ENCODE measurements around the gene CCDC102B.

DNA sequence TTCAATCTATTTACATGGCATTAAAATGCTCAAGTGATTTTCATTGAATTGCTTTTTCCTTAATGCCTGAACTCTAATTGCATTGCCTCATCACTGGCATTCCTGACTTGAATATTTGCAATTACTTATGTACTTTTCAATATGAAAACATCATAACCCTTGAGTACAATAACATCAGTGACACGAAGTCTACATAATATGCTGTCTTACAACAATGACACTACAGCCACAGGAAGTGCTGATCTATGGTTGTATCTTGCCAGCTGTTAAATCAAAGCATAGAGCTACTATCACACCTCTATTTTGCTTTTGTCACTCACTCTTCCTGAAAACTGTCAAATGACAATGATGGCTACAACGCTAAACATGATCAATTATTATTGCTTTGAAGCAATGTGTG is 156.9 kb downstream of the CCDC102B start:
- TF ChIP-seq, protein P1, sequence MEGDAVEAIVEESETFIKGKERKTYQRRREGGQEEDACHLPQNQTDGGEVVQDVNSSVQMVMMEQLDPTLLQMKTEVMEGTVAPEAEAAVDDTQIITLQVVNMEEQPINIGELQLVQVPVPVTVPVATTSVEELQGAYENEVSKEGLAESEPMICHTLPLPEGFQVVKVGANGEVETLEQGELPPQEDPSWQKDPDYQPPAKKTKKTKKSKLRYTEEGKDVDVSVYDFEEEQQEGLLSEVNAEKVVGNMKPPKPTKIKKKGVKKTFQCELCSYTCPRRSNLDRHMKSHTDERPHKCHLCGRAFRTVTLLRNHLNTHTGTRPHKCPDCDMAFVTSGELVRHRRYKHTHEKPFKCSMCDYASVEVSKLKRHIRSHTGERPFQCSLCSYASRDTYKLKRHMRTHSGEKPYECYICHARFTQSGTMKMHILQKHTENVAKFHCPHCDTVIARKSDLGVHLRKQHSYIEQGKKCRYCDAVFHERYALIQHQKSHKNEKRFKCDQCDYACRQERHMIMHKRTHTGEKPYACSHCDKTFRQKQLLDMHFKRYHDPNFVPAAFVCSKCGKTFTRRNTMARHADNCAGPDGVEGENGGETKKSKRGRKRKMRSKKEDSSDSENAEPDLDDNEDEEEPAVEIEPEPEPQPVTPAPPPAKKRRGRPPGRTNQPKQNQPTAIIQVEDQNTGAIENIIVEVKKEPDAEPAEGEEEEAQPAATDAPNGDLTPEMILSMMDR (IDR thresholded peaks at IDR 0.05): no peak
- TF ChIP-seq EZH2 (IDR thresholded peaks at IDR 0.05; ENCODE audit: borderline replicate concordance, insufficient read depth, low read depth, low read length, poor library complexity, severe bottlenecking): no peak
